Measurements from ENCODE around the gene VIPR2. TPM values are rescaled to one million over a fixed set of nuclear protein-coding genes. Genes with fewer than 3 reads are reported as not detected.
"Not testable (repeated sequence)": the region's sequence is repeated elsewhere in the genome, so short reads cannot be mapped to it uniquely, and the experiment has no call there.

Gene VIPR2
- total RNA-seq, 1 donor from 2014 or later: 1.6 TPM

- H3K36me3 Mint-ChIP-seq (ENCODE audit: low read depth): peaks cover 7% of the 10 kb centered on the region
- H3K4me3 Mint-ChIP-seq: no peak overlapping the region
- peaks cover 2% of the 10 kb centered on the region for H3K4me1 Mint-ChIP-seq
- H3K27ac Mint-ChIP-seq: no peak overlapping the region
- peaks cover 4% of the 10 kb centered on the region for H3K27me3 Mint-ChIP-seq
- no peak for DNase-seq
- intact Hi-C loops (cut with micrococcal nuclease): no loop called here
- peaks cover 5% of the 10 kb centered on the region for H3K9me3 Mint-ChIP-seq
Observed at GRCh38 chr7:159105832-159106811, 38.5 kb downstream of the VIPR2 start.

- DNase-seq: no peak
- peaks cover 10% of the 10 kb centered on the region for H3K9me3 Mint-ChIP-seq
- intact Hi-C loops (cut with micrococcal nuclease): no loop called here
- H3K4me3 Mint-ChIP-seq: no peak overlapping the region
- H3K27ac Mint-ChIP-seq: no peak overlapping the region
- H3K36me3 Mint-ChIP-seq (ENCODE audit: low read depth): peaks cover 7% of the 10 kb centered on the region
- H3K27me3 Mint-ChIP-seq: no peaks in the 10 kb centered on the region
- H3K4me1 Mint-ChIP-seq: peaks cover 2% of the 10 kb centered on the region
Observed at GRCh38 chr7:159105066-159105780, 39.4 kb downstream of the VIPR2 start.

GRCh38 chr7:159104188-159104920 lies 40.3 kb downstream of the VIPR2 start:
- intact Hi-C loops (cut with micrococcal nuclease): no loop called here
- H3K27ac Mint-ChIP-seq: peak overlapping the region; percentile 20
- H3K27me3 Mint-ChIP-seq: no peaks in the 10 kb centered on the region
- H3K4me3 Mint-ChIP-seq: no peak overlapping the region
- peaks cover 2% of the 10 kb centered on the region for H3K4me1 Mint-ChIP-seq
- peaks cover 7% of the 10 kb centered on the region for H3K36me3 Mint-ChIP-seq (ENCODE audit: low read depth)
- no peak for DNase-seq
- H3K9me3 Mint-ChIP-seq: peaks cover 10% of the 10 kb centered on the region

GRCh38 chr7:159103382-159104187 lies 41.1 kb downstream of the VIPR2 start:
- no peaks in the 10 kb centered on the region for H3K27me3 Mint-ChIP-seq
- no peak overlapping the region for H3K27ac Mint-ChIP-seq
- peaks cover 2% of the 10 kb centered on the region for H3K4me1 Mint-ChIP-seq
- H3K9me3 Mint-ChIP-seq: peaks cover 10% of the 10 kb centered on the region
- no peak for DNase-seq
- H3K4me3 Mint-ChIP-seq: no peak overlapping the region
- intact Hi-C loops (cut with micrococcal nuclease): no loop called here
- peaks cover 7% of the 10 kb centered on the region for H3K36me3 Mint-ChIP-seq (ENCODE audit: low read depth)

GRCh38 chr7:159102681-159103381 lies 41.8 kb downstream of the VIPR2 start:
- H3K27ac Mint-ChIP-seq: no peak overlapping the region
- H3K9me3 Mint-ChIP-seq: peaks cover 10% of the 10 kb centered on the region
- peaks cover 7% of the 10 kb centered on the region for H3K36me3 Mint-ChIP-seq (ENCODE audit: low read depth)
- peaks cover 2% of the 10 kb centered on the region for H3K4me1 Mint-ChIP-seq
- H3K27me3 Mint-ChIP-seq: no peaks in the 10 kb centered on the region
- no peak for DNase-seq
- intact Hi-C loops (cut with micrococcal nuclease): no loop called here
- H3K4me3 Mint-ChIP-seq: no peak overlapping the region

- DNase-seq; H3K27me3 Mint-ChIP-seq; intact Hi-C loops (cut with micrococcal nuclease); H3K4me3 Mint-ChIP-seq; H3K36me3 Mint-ChIP-seq (ENCODE audit: low read depth); H3K9me3 Mint-ChIP-seq; H3K27ac Mint-ChIP-seq; H3K4me1 Mint-ChIP-seq: not testable (repeated sequence)
Observed at GRCh38 chr7:159101661-159102091, 43.0 kb downstream of the VIPR2 start.

GRCh38 chr7:159101083-159101395 lies 43.6 kb downstream of the VIPR2 start:
- intact Hi-C loops (cut with micrococcal nuclease); H3K9me3 Mint-ChIP-seq; H3K4me1 Mint-ChIP-seq; H3K4me3 Mint-ChIP-seq; H3K27ac Mint-ChIP-seq; H3K27me3 Mint-ChIP-seq; H3K36me3 Mint-ChIP-seq (ENCODE audit: low read depth); DNase-seq: not testable (repeated sequence)

GRCh38 chr7:159100281-159101082 lies 44.2 kb downstream of the VIPR2 start:
- intact Hi-C loops (cut with micrococcal nuclease); H3K9me3 Mint-ChIP-seq; H3K27me3 Mint-ChIP-seq: not testable (repeated sequence)

GRCh38 chr7:159099711-159100231 lies 44.9 kb downstream of the VIPR2 start:
- Mint-ChIP-seq H3K27ac (no peak overlapping the region), H3K4me3 (no peak overlapping the region), H3K27me3 (no peaks in the 10 kb centered on the region), H3K9me3 (peaks cover 10% of the 10 kb centered on the region), H3K4me1 (no peaks in the 10 kb centered on the region), H3K36me3 (ENCODE audit: low read depth) (peaks cover 7% of the 10 kb centered on the region)
- no peak for DNase-seq
- intact Hi-C loops (cut with micrococcal nuclease): no loop called here

More at GRCh38 chr7:159100281-159101082, 44.2 kb downstream of the VIPR2 start:
- DNase-seq; H3K4me3 Mint-ChIP-seq; H3K4me1 Mint-ChIP-seq; H3K36me3 Mint-ChIP-seq (ENCODE audit: low read depth); H3K27ac Mint-ChIP-seq: not testable (repeated sequence)

- Mint-ChIP-seq H3K4me3 (no peak overlapping the region), H3K27me3 (no peaks in the 10 kb centered on the region), H3K36me3 (ENCODE audit: low read depth) (peaks cover 7% of the 10 kb centered on the region), H3K27ac (no peak overlapping the region), H3K9me3 (peaks cover 10% of the 10 kb centered on the region), H3K4me1 (no peaks in the 10 kb centered on the region)
- intact Hi-C loops (cut with micrococcal nuclease): no loop called here
- DNase-seq: no peak
Observed at GRCh38 chr7:159098811-159099655, 45.6 kb downstream of the VIPR2 start.

GRCh38 chr7:159098424-159098786 lies 46.3 kb downstream of the VIPR2 start:
- intact Hi-C loops (cut with micrococcal nuclease): no loop called here
- Mint-ChIP-seq H3K36me3 (ENCODE audit: low read depth) (peaks cover 7% of the 10 kb centered on the region), H3K9me3 (peaks cover 10% of the 10 kb centered on the region), H3K4me1 (no peaks in the 10 kb centered on the region), H3K27me3 (no peaks in the 10 kb centered on the region), H3K4me3 (no peak overlapping the region), H3K27ac (no peak overlapping the region)
- DNase-seq: no peak

All from activated CD4-positive, alpha-beta T cell treated with anti-CD3 and anti-CD28 coated beads, Interleukin-2, amount 10 ng/mL, durations not matched to agents 24 days and 14 days (primary cell).